GM12874 (cell line): ENCODE measurements around the gene NKAIN4.

ENCODE experiments used
- CTCF ChIP-seq: IDR thresholded peaks from 2 replicates; pipeline ENCODE4 v1.5.1; 2011; ENCODE audit warnings: low read depth, mild to moderate bottlenecking, control low read depth, low read length, moderate library complexity; ENCODE audit not compliant: insufficient read depth

The NKAIN4 gene

DNA sequence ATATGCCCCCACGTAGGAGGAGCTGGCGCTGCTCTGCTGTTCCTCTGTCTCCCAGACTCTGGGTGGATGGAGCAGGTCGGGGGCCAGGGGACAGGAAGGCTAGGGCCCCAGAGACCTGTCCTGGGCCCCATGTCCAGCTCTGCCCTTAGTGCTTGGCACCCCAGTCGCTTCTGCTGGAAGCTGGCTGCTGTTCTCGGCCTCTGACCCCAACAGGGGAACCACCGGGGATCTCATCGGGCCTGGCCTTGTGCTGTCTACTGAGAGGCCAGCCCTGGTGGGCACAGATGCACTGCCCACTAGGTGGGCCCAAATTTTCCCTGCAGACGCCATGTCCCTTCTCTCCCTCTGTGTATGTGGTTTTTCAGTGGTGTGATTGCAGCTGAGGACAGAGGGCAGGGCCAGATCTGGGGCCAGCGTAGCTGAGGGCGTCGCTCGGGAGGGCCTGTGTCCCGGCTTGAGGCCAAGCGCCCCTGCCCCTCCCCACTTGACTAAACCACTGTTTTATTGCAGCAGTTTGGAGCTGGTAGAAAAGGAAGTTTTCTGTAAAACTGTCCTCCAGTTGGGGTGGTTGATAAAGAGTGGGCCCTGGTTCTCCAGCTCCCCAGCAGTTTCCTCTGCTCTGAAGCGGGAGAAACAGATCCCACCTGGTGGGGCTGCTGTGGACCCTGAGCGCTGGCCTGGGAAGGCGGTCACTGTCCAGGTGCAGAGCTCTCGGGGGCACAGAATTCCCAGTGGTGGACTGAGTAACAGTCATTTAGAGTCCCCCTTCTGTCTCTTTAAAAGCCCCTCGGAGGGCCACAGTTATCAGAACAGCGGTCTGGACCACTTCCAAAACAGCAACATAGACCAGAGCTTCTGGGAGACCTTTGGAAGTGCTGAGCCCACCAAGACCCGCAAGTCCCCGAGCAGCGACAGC is 32.8 kb upstream of the NKAIN4 start:
- no peak for TF ChIP-seq CTCF

GRCh38 chr20:63285636-63286615 is 31.7 kb upstream of the NKAIN4 start:
- TF ChIP-seq CTCF: no peak

- TF ChIP-seq CTCF: no peak
These were observed 30.8 kb upstream of the NKAIN4 start for GRCh38 chr20:63284981-63285524.

DNA sequence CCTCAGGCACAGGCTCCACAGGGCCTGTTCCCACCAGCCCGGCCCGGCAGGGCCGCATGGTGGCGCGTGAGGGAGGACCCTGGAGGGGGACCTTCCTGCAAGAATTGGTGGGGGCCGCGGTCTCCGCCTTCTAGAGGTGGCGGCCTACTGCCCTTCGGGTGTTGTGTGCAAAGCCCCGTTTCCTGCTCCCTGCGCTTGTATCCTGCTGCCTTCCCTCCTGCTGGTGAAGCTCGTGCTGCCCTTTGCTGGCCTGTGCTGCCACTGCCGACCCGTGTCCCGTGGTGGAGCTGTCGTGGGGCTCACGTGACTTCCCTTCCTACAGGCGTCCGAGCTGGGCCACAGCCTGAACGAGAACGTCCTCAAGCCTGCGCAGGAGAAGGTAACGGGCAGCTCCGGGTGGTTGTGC is 30.3 kb upstream of the NKAIN4 start:
- TF ChIP-seq CTCF: no peak

- no peak for TF ChIP-seq CTCF
These were observed 29.8 kb upstream of the NKAIN4 start for GRCh38 chr20:63284083-63284440.

DNA sequence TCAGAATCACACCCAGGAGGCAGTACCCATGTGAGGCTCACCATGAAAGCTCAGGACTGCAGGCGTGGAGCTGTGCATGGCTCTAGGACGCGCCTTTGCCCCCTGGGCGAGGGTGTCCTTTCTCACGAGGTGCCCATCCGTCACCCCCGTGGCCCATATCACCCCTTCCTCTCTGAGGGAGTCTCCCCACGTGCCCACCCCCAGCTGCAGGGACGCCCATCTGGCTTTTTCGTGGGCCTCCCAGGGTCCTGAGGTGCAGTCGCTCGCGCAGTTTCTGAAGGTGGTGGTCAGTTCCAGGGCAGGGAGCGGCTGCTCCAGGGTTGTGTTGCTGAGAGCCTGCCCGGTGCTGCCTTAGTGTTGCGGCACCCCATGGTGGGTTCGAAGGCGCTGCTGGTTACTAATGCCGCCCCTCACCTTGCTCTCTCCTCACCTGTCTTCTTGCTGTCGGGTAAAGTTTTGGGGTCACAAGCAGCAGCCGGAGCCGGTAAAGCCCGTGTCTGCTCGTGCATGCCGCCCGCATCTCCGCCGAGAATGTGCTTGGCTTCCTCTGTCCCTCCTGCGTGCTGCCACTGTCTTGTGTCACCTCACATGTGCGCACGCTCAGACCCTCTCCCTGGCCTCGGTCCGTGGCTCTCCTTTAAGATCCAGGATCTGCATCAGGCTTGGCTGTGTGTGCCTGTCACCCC is 29.3 kb upstream of the NKAIN4 start:
- TF ChIP-seq CTCF: no peak
